ENCODE data around the gene SYNGR1. TPM values are rescaled to one million over a fixed set of nuclear protein-coding genes. Genes with fewer than 3 reads are reported as not detected.

Gene SYNGR1
- polyA plus RNA-seq, 1 experiment: 65.6 TPM

DNA sequence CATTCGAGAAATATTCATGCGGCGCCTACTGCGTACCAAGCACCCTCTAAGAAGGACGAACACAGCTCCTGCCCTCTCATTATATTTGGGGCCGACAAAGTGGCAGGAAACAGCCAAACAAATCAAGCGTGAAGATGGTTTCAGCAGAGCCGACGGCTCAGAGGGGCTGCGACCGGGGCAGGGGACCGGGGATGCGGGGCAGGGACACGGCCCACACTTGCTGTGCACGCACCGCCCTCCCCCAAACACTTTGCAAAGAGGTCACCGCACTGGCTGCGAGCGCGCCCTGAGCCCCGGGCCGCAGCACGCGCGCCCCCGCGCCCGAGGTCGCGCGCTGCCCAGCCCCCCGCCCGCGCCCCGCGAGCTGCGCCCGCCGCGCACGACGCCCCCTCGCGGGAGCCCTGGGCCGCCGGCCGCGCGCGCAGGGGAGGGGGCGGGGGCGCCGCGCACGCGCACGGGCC is 255 bp upstream of the SYNGR1 start:
- POLR2A ChIA-PET: no interaction called here
- H3K4me3 ChIP-seq (ENCODE audit: low read depth, low read length): peak overlapping the region; percentile 78
- CTCF ChIA-PET: interaction anchor here (0.9 to 1.4 kb wide), 9 partner anchors 10 to 182 kb away, joined by 3 to 4 read pairs (median 3); no protein-coding TSS in a partner anchor
- TF ChIP-seq, protein P1, sequence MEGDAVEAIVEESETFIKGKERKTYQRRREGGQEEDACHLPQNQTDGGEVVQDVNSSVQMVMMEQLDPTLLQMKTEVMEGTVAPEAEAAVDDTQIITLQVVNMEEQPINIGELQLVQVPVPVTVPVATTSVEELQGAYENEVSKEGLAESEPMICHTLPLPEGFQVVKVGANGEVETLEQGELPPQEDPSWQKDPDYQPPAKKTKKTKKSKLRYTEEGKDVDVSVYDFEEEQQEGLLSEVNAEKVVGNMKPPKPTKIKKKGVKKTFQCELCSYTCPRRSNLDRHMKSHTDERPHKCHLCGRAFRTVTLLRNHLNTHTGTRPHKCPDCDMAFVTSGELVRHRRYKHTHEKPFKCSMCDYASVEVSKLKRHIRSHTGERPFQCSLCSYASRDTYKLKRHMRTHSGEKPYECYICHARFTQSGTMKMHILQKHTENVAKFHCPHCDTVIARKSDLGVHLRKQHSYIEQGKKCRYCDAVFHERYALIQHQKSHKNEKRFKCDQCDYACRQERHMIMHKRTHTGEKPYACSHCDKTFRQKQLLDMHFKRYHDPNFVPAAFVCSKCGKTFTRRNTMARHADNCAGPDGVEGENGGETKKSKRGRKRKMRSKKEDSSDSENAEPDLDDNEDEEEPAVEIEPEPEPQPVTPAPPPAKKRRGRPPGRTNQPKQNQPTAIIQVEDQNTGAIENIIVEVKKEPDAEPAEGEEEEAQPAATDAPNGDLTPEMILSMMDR (IDR thresholded peaks at IDR 0.05; ENCODE audit: insufficient read depth, low read depth, low read length): no peak
- H3K36me3 ChIP-seq (ENCODE audit: control insufficient read depth, insufficient read depth, low read length): no peaks in the 10 kb centered on the region
- DNase-seq (ENCODE audit: low read depth): no peak
- no peaks in the 10 kb centered on the region for H3K27me3 ChIP-seq (ENCODE audit: control insufficient read depth, insufficient read depth, low read length)

DNA sequence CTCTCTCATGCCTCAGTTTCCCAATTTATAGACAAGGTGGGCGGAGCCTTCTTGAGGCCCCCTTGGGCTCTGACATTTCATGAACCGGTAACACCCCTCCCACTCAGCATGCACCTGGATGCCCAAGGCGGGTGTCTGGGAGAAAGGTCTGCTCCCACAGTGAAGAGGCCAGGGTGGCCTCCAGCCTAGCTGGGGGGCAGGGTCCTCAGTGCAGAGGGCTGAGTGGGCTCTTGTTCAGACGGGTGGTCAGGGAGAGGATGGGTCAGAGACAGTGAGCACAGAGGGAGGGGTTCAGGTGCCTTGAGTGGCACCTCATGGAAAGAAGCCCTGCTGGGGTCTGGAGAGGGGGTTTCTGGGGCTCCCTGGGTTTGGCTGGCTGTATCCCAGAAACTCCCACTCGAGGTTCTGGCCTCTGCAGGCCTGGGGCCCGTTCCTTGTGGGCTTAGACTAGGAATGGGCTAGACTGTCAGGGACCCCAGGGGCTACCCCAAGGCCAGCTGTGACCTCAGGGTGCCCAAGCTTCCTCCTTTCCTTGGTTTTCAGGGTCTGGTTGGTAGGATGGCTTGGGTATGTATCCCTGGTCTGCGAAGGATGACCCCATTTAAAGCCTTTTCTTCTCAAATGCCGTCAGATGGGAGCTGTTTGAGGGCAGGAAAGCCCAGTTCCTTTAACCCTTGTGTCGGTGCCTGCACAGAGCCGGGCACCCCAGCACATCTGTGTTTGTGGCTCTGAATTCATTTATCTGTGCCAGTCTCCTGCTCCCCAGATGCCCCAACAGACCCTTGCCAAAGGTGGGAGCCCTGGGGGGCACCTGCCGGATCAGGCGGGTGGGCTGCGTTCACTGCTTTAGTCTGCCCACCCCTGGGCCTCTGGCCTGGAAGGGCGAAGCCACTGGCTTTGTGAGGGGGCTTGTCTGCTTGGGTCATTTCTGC is 1.2 kb downstream of the SYNGR1 start:
- TF ChIP-seq, protein P1 (IDR thresholded peaks at IDR 0.05; ENCODE audit: insufficient read depth, low read depth, low read length): no peak
- H3K4me3 ChIP-seq (ENCODE audit: low read depth, low read length): peak overlapping the region; percentile 78
- CTCF ChIA-PET: interaction anchor here (1.0 to 2.4 kb wide), 4 partner anchors 8 to 35 kb away, joined by 3 to 11 read pairs (median 6); no protein-coding TSS in a partner anchor
- H3K36me3 ChIP-seq (ENCODE audit: control insufficient read depth, insufficient read depth, low read length): no peaks in the 10 kb centered on the region
- no peaks in the 10 kb centered on the region for H3K27me3 ChIP-seq (ENCODE audit: control insufficient read depth, insufficient read depth, low read length)
- POLR2A ChIA-PET: no interaction called here
- no peak for DNase-seq (ENCODE audit: low read depth)

DNA sequence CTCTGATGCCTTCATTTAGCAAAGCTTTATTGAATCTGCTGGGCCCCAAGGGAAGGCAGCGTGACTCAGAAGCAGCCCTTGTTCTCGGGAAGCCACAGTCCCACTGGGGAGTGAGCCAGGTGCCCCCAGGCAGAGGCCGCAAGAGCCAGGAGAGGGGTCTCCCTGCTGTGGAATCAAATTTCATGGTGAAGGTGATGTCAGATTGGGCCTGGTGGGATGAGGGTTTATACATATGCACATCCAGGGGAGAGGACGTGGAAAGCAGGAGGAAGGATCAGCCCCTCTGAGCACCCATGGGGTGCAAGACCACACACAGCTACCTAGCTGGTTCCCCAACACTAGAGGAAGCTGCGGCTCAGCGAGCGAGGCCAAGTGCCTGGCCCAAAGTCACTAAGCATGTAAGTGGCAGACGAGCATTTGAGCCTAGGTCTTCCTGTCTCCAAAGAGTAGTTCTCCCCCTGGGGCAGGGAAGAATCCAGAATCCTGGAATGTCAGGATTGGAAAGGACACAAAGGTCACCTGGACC is 2.0 kb downstream of the SYNGR1 start:
- CTCF ChIA-PET: interaction anchor here (1.0 to 2.4 kb wide), 4 partner anchors 9 to 35 kb away, joined by 3 to 11 read pairs (median 6); no protein-coding TSS in a partner anchor
- POLR2A ChIA-PET: no interaction called here

DNA sequence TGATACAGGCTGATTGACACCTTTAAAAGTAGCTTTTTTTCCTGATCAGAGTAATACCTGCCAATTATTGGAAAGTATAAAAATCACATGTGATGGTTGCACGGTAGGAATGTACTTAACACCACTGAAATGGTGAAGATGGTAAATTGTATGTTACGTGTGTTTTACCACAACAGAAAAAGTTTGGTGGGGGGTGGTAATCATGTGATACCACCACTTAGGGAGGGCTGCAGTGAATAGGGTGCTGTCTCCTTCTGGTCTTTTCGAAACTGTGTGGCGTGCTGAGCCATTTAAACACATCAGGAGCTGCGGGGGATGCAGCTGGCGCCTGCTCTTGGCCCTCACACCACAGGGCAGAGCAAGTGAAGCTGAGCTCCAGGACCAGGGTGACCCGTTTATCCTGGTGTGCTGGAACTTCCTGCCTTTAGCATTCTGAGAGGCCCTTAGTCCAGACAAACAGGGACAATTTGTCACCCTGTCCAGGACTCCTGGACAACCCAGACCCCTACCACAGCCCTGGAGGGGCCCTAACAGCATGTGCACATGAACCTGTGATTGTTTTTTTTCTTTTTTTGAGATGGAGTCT is 2.6 kb downstream of the SYNGR1 start:
- Histone ChIP-seq H3K36me3 (ENCODE audit: control insufficient read depth, insufficient read depth, low read length) (no peaks in the 10 kb centered on the region), H3K4me3 (ENCODE audit: low read depth, low read length) (no peak overlapping the region), H3K27me3 (ENCODE audit: control insufficient read depth, insufficient read depth, low read length) (no peaks in the 10 kb centered on the region)
- no peak for DNase-seq (ENCODE audit: low read depth)
- POLR2A ChIA-PET: no interaction called here
- CTCF ChIA-PET: interaction anchor here (1.6 to 2.4 kb wide), 3 partner anchors 10 to 36 kb away, joined by 6 to 11 read pairs (median 7); no protein-coding TSS in a partner anchor
- TF ChIP-seq, protein P1 (IDR thresholded peaks at IDR 0.05; ENCODE audit: insufficient read depth, low read depth, low read length): no peak

More for the DNA sequence above, 2.0 kb downstream of the SYNGR1 start:
- Histone ChIP-seq H3K36me3 (ENCODE audit: control insufficient read depth, insufficient read depth, low read length) (no peaks in the 10 kb centered on the region), H3K27me3 (ENCODE audit: control insufficient read depth, insufficient read depth, low read length) (no peaks in the 10 kb centered on the region), H3K4me3 (ENCODE audit: low read depth, low read length) (no peak overlapping the region)
- TF ChIP-seq, protein P1 (IDR thresholded peaks at IDR 0.05; ENCODE audit: insufficient read depth, low read depth, low read length): no peak
- DNase-seq (ENCODE audit: low read depth): no peak

DNA sequence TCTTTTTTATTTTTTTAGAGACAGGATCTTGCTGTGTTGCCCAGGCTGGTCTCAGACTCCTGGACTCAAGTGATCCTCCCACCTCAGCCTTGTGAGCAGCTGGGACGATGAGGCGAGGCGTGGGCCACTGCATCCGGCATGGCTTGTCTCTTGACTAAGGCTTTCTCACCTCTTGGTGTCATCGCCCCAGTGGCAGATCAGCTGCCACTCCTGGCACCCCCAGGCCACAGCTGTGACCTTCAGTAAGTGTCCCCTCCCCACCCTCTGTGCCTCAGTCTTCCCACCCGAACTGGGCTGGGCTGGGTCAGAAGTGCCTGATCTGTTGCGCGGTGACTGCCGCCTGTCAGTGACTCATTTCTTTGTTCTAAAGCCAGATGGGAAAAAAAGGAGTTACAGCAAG is 3.6 kb downstream of the SYNGR1 start:
- POLR2A ChIA-PET: no interaction called here
- DNase-seq (ENCODE audit: low read depth): no peak
- TF ChIP-seq, protein P1 (IDR thresholded peaks at IDR 0.05; ENCODE audit: insufficient read depth, low read depth, low read length): no peak
- no peak overlapping the region for H3K4me3 ChIP-seq (ENCODE audit: low read depth, low read length)
- CTCF ChIA-PET: interaction anchor here (1.4 to 1.6 kb wide), 2 partner anchors 10 to 13 kb away, joined by 3 to 12 read pairs; no protein-coding TSS in a partner anchor
- H3K27me3 ChIP-seq (ENCODE audit: control insufficient read depth, insufficient read depth, low read length): no peaks in the 10 kb centered on the region
- no peaks in the 10 kb centered on the region for H3K36me3 ChIP-seq (ENCODE audit: control insufficient read depth, insufficient read depth, low read length)
